Heart left ventricle (tissue), 16 donors: ENCODE results near the gene CCDC3. TPM values are rescaled to one million over a fixed set of nuclear protein-coding genes. Genes with fewer than 3 reads are reported as not detected.

Source experiments
- ATAC-seq, 4 donors: fragments of 200-7000 bp; cut with Tn5 transposase; one replicate each; pipeline ENCODE4 v1.9.1; 2020 to 2022; ENCODE audit warnings: moderate library complexity in 4 of 4, mild to moderate bottlenecking in 3 of 4, moderate number of reproducible peaks in 1 of 4
- DNase-seq, 5 donors: peaks; one replicate each; pipeline ENCODE4 v3.0.0-alpha.2; 2020
- H3K27ac ChIP-seq, 12 donors: fragments of 200-600 bp; sonication (generic) in 4 of 12; one replicate each; pipeline versions ENCODE4 v1.5.0 to v1.8.0; 2016 to 2022; ENCODE audit warnings: mild to moderate bottlenecking in 2 of 12
- H3K27me3 ChIP-seq, 9 donors: fragments of 200-600 bp; sonication (generic) in 2 of 9; one replicate each; pipeline versions ENCODE4 v1.5.1 to v1.8.0; 2016 to 2022; ENCODE audit warnings: mild to moderate bottlenecking in 3 of 9
- H3K36me3 ChIP-seq, 9 donors: fragments of 200-600 bp; sonication (generic) in 2 of 9; one replicate each; pipeline versions ENCODE4 v1.5.0 to v1.8.0; 2018 to 2022; ENCODE audit warnings: mild to moderate bottlenecking in 2 of 9
- H3K4me1 ChIP-seq, 12 donors: fragments of 200-600 bp; sonication (generic) in 4 of 12; one replicate each; pipeline versions ENCODE4 v1.5.0 to v1.8.0; 2016 to 2022; ENCODE audit warnings: mild to moderate bottlenecking in 3 of 12
- H3K4me3 ChIP-seq, 12 donors: fragments of 200-600 bp; sonication (generic) in 4 of 12; one replicate each; pipeline versions ENCODE4 v1.5.0 to v1.8.0; 2017 to 2022; ENCODE audit warnings: mild to moderate bottlenecking in 9 of 12, moderate library complexity in 4 of 12
- H3K9me3 ChIP-seq, 12 donors: fragments of 200-600 bp; sonication (generic) in 4 of 12; one replicate each; pipeline versions ENCODE4 v1.5.0 to v1.8.0; 2016 to 2022; ENCODE audit warnings: mild to moderate bottlenecking in 1 of 12
- POLR2A ChIP-seq, 2 donors: fragments of 450-650 bp; IDR thresholded peaks; one replicate each; pipeline ENCODE4 v1.6.1; 2017; ENCODE audit warnings: antibody characterized with exemption in 2 of 2, mild to moderate bottlenecking in 2 of 2, moderate library complexity in 2 of 2
- WGBS, 4 donors: extraction: QIAGEN DNeasy Blood & Tissue Kit in 2 of 4; methylation state at CpG; one replicate each; pipeline versions ENCODE4 v1.1.5 to v1.1.7; 2013 to 2018; 5-methylcytosine and 5-hydroxymethylcytosine counted together
- intact Hi-C, 10 donors: fragments of 100-400 bp; cut with DNase I; formaldehyde crosslinking; loops; one replicate each; pipeline versions ENCODE4 v1.11.1 to v1.14.2; 2022
- polyA plus RNA-seq, 2 donors: library from polyadenylated mRNA; stranded (reverse); fragments of 200-250 nt; gene quantifications; one replicate each; pipeline ENCODE4 v1.2.3, GENCODE V29; 2013
- total RNA-seq, 9 donors: library from RNA; depleted of rRNA in 2 of 9; stranded (reverse); fragments of >200 nt in 2 of 9; fragmentation: NEBNext Ultra II Directional in 3 of 9; extraction: Animal tissue kit (Norgen Biotek cat#: 25700) in 3 of 9; gene quantifications; one replicate each; pipeline versions ENCODE4 v1.1.0 to v1.2.4, GENCODE V29; 2016 to 2023
- TF ChIP-seq, protein P1 (sequence below), 12 donors: fragments of 200-600 bp; sonication (generic) in 4 of 12; IDR thresholded peaks; one replicate each; pipeline versions ENCODE4 v1.5.0 to v1.8.0; 2018 to 2022; ENCODE audit warnings: antibody characterized with exemption in 12 of 12, mild to moderate bottlenecking in 5 of 12
- donor health status: ischemic (EF 13 %, LVEDD 7.1; RV severe dilation, severe dysfunction).
- donor health status: healthy with polysubstance abuse.
- donor health status: DM: no; HTN: yes; CAD: no.
- donor health status: DM: no; HTN: no; CAD: no.
- donor health status: ischemic (EF 25% LVEDD 6.9; RV normal size, moderate dysfunction).
- donor health status: ischemic (EF 25% LVEDD 5.7; RV mildly dilated, moderate dysfunction).
- donor health status: healthy.
- donor health status: DM: yes; HTN: yes; CAD: no.
- donor health status: ischemic (EF 35%, LVEDD 5.7; RV mildly dilated, moderate dysfunction).
- donor health status: nonischemic (EF 11% LVEDD 7.7; RV severe dilation, severe dysfunction).
- donor health status: DM: yes; HTN: yes; CAD: no.
- donor health status: PGD.
- donor health status: ischemic (EF 29% LVEDD 5.4; RV normal size, mild dysfunction).
- donor health status: nonischemic (EF 23%, LVEDD 6.1; RV moderate dilation, normal function).

The CCDC3 gene
- total and polyA plus RNA-seq, 11 donors = 1.6 to 15.4 (median 5.5) TPM

GRCh38 chr10:12966067-12966466 is 35.4 kb downstream of the CCDC3 start:
- peaks cover 0 to 11% (median 0%) of the 10 kb centered on the region in 12 donors for H3K4me1 ChIP-seq
- peaks cover 0 to 3% (median 0%) of the 10 kb centered on the region in 9 donors for H3K36me3 ChIP-seq
- peaks cover 0 to 28% (median 11%) of the 10 kb centered on the region in 12 donors for H3K9me3 ChIP-seq
- no peak overlapping the region for H3K4me3 ChIP-seq
- H3K27ac ChIP-seq = no peak overlapping the region
- intact Hi-C loops = no loop called here
- 86 to 89% (median 87%) methylated on average over 5 of the region's 5 CpGs for WGBS, 4 donors
- TF ChIP-seq POLR2A (IDR thresholded peaks at IDR 0.05) = no peak
- TF ChIP-seq, protein P1, sequence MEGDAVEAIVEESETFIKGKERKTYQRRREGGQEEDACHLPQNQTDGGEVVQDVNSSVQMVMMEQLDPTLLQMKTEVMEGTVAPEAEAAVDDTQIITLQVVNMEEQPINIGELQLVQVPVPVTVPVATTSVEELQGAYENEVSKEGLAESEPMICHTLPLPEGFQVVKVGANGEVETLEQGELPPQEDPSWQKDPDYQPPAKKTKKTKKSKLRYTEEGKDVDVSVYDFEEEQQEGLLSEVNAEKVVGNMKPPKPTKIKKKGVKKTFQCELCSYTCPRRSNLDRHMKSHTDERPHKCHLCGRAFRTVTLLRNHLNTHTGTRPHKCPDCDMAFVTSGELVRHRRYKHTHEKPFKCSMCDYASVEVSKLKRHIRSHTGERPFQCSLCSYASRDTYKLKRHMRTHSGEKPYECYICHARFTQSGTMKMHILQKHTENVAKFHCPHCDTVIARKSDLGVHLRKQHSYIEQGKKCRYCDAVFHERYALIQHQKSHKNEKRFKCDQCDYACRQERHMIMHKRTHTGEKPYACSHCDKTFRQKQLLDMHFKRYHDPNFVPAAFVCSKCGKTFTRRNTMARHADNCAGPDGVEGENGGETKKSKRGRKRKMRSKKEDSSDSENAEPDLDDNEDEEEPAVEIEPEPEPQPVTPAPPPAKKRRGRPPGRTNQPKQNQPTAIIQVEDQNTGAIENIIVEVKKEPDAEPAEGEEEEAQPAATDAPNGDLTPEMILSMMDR (IDR thresholded peaks at IDR 0.05) = no peak
- DNase-seq = no peak
- H3K27me3 ChIP-seq = peaks cover 0 to 5% (median 0%) of the 10 kb centered on the region in 9 donors
- no peak for ATAC-seq

- H3K4me1 ChIP-seq = peaks cover 0 to 15% (median 0%) of the 10 kb centered on the region in 12 donors
- intact Hi-C loops = no loop called here
- H3K4me3 ChIP-seq = no peak overlapping the region
- no peak for DNase-seq
- peaks cover 0 to 3% (median 0%) of the 10 kb centered on the region in 9 donors for H3K36me3 ChIP-seq
- ATAC-seq = no peak
- WGBS, 4 donors = 50 to 56% (median 55%) methylated on average over 4 of the region's 4 CpGs
- TF ChIP-seq, protein P1 (IDR thresholded peaks at IDR 0.05) = no peak
- TF ChIP-seq POLR2A (IDR thresholded peaks at IDR 0.05) = no peak
- H3K27ac ChIP-seq = no peak overlapping the region
- peaks cover 0 to 28% (median 11%) of the 10 kb centered on the region in 12 donors for H3K9me3 ChIP-seq
- peaks cover 0 to 5% (median 0%) of the 10 kb centered on the region in 9 donors for H3K27me3 ChIP-seq
These were observed 35.9 kb downstream of the CCDC3 start for GRCh38 chr10:12965571-12965970.

GRCh38 chr10:12962556-12962955 is 39.0 kb downstream of the CCDC3 start:
- Histone ChIP-seq H3K4me1 (peaks cover 0 to 19% (median 0%) of the 10 kb centered on the region in 12 donors), H3K27ac (no peak overlapping the region), H3K4me3 (no peak overlapping the region), H3K27me3 (peaks cover 0 to 5% (median 0%) of the 10 kb centered on the region in 9 donors), H3K36me3 (peaks cover 0 to under 1% (median 0%) of the 10 kb centered on the region in 9 donors), H3K9me3 (peaks cover 0 to 13% (median 2%) of the 10 kb centered on the region in 12 donors)
- TF ChIP-seq POLR2A (IDR thresholded peaks at IDR 0.05) = no peak
- TF ChIP-seq, protein P1 (IDR thresholded peaks at IDR 0.05) = no peak
- DNase-seq (no peak), ATAC-seq (no peak)
- whole genome bisulfite sequencing, 4 donors = 81 to 86% (median 83%) methylated on average over 3 of the region's 3 CpGs
- intact Hi-C loops = no loop called here

DNA sequence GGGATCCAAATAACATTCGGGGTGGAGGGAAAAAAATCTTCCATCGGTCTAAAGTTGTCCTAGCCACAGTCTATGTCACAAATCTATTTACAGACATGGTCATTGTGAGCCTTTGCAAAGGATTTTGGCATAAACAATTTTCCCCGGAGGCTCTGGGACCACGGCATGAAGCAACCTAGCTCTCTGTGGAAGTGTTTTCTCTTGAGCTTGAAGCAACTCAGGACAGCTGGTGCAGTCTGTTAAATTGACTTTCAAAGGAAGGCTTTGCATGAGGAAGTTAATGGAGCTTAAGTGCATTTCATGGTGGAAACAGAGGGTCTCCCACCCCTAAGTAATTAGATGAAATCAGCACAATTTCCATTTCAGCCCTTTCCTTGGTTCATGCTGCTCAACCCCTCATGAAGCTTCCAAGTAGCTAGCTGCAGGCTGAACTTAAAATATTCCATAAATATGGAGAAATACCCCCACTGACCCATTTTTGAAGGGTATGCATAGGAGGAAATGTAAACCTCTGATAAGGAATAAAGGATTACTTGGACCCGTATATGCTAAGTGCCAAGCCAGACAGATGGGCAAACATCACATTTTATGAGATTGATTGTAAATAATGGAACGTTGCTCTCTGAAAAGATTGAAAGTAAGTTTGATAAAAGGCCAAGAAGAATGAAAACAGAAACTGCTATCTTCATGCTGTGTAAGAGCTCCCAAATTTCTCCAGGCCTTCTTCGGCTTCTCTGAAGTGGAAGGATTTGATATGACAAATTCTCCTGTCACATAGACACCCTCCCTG is 39.9 kb downstream of the CCDC3 start:
- peaks cover 0 to 10% (median 0%) of the 10 kb centered on the region in 12 donors for H3K9me3 ChIP-seq
- WGBS, 4 donors = 66 to 74% (median 68%) methylated on average over 7 of the region's 7 CpGs
- H3K36me3 ChIP-seq = no peaks in the 10 kb centered on the region
- TF ChIP-seq, protein P1 (IDR thresholded peaks at IDR 0.05) = no peak
- no peak for TF ChIP-seq POLR2A (IDR thresholded peaks at IDR 0.05)
- no peak overlapping the region for H3K4me3 ChIP-seq
- H3K4me1 ChIP-seq = peaks cover 0 to 19% (median 0%) of the 10 kb centered on the region in 12 donors
- H3K27ac ChIP-seq = peak overlapping the region in 2 of 12 donors; percentile 17 to 25
- peaks cover 0 to 5% (median 0%) of the 10 kb centered on the region in 9 donors for H3K27me3 ChIP-seq
- ATAC-seq = peak in 1 of 4 donors; percentile 54
- no peak for DNase-seq
- intact Hi-C loops = no loop called here
